Omental fat pad (tissue), 4 donors: Measurements from ENCODE around the gene LGALS4. TPM values are rescaled to one million over a fixed set of nuclear protein-coding genes. Genes with fewer than 3 reads are reported as not detected.
A peak's percentile ranks its signal among the peaks of the same experiment; 100 is the strongest.
"Not testable (repeated sequence)": the region's sequence is repeated elsewhere in the genome, so short reads cannot be mapped to it uniquely, and the experiment has no call there.

Experiments
- ATAC-seq: fragments of 150-250 bp; one replicate; pipeline ENCODE4 v1.9.1; 2016; ENCODE audit warnings: mild to moderate bottlenecking, moderate library complexity; ENCODE audit not compliant: low FRiP score
- DNase-seq: peaks from one replicate; pipeline ENCODE4 v3.0.0-alpha.2; 2019; ENCODE audit warnings: low spot score
- total RNA-seq, 4 donors: library from RNA; depleted of rRNA; stranded (reverse); fragments of >200 nt; gene quantifications; one replicate each; pipeline ENCODE4 v1.1.0, GENCODE V29; 2016
- TF ChIP-seq, protein P1 (sequence below), 3 donors: fragments of 450-650 bp; IDR thresholded peaks; one replicate each; pipeline ENCODE4 v1.5.1; 2016 to 2017; ENCODE audit warnings: antibody characterized with exemption in 3 of 3, mild to moderate bottlenecking in 3 of 3, moderate library complexity in 2 of 3

Gene LGALS4
- total RNA-seq, 4 donors from 2014 or later = 0.46 to 1.6 TPM; not detected in 2

DNA sequence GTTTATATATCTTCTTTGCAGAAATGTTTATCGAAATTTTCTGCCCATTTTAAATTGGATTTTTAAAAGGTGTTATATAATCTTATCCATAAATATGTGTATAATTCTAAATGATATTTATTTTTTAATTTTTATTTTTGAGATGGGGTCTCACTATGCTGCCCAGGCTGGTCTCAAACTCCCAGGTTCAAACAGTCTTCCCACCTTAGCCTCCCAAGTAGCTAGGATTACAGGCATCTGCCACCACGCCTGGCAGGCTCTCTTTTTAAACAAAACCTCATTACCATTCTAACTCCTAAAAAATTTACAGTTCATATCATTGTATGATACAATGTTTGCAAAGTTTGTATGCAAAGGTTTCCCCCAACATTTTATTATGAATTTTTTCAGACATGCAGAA is 16.6 kb downstream of the LGALS4 start:
- ATAC-seq (no peak), DNase-seq (no peak)
- TF ChIP-seq, protein P1, sequence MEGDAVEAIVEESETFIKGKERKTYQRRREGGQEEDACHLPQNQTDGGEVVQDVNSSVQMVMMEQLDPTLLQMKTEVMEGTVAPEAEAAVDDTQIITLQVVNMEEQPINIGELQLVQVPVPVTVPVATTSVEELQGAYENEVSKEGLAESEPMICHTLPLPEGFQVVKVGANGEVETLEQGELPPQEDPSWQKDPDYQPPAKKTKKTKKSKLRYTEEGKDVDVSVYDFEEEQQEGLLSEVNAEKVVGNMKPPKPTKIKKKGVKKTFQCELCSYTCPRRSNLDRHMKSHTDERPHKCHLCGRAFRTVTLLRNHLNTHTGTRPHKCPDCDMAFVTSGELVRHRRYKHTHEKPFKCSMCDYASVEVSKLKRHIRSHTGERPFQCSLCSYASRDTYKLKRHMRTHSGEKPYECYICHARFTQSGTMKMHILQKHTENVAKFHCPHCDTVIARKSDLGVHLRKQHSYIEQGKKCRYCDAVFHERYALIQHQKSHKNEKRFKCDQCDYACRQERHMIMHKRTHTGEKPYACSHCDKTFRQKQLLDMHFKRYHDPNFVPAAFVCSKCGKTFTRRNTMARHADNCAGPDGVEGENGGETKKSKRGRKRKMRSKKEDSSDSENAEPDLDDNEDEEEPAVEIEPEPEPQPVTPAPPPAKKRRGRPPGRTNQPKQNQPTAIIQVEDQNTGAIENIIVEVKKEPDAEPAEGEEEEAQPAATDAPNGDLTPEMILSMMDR (IDR thresholded peaks at IDR 0.05) = no peak

DNA sequence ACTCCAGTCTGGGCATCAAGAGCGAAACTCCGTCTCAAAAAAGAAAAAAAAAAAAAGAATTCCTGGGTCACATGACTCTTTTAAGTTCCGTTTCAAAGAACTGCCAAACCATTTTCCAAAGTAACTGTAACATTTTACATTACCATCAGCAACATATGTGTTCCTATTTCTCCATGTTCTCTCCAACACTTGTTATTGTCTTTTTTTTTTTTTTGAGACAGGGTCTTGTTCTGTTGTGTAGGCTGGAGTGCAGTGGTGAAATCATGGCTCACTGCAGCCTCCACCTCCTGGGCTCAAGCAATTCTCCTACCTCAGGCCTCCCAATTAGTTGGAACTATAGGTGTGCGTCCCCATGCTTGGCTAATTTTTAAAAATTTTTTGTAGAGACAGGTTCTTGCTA is 17.2 kb downstream of the LGALS4 start:
- ATAC-seq = no peak
- DNase-seq = no peak
- TF ChIP-seq, protein P1 (IDR thresholded peaks at IDR 0.05) = no peak

DNA sequence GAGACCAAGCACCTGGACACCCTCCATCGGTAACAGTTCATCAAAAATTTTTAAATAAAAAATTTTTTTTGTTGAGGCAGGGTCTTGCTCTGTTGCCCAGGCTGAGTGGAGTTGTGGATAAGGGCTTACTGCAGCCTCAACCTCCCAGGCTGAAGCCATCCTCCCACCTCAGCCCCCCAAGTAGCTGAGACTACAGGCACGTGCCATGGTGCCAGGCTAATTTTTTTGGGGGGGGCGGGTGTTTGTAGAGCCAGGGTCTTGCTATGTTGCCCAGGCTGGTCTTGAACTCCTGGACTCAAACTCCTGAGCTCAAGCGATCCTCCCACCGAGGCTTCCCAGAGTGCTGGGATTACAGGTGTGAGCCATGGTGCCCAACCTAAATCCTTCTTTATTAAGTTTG is 19.1 kb downstream of the LGALS4 start:
- no peak for DNase-seq
- no peak for ATAC-seq
- TF ChIP-seq, protein P1 (IDR thresholded peaks at IDR 0.05) = no peak

DNA sequence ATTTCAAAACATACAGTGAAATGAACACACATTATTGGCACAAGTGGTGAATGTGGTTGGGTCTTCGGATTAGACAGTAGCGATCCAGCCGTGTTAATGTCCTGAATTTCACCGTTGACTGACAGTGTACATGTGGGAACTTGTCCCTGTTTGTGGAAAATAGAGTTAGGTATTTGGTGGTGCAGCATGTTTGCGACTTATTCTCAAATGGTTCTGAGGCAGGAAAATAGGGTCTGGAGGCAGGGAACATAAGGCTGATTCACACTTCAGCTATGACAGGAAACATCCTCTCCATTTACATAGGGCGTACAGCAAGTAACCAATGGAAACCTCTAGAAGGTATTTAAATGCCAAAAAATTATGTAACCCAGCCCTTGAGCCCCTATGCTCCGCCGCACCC is 19.6 kb downstream of the LGALS4 start:
- TF ChIP-seq, protein P1 (IDR thresholded peaks at IDR 0.05) = no peak
- ATAC-seq (peak; percentile 14), DNase-seq (no peak)

DNA sequence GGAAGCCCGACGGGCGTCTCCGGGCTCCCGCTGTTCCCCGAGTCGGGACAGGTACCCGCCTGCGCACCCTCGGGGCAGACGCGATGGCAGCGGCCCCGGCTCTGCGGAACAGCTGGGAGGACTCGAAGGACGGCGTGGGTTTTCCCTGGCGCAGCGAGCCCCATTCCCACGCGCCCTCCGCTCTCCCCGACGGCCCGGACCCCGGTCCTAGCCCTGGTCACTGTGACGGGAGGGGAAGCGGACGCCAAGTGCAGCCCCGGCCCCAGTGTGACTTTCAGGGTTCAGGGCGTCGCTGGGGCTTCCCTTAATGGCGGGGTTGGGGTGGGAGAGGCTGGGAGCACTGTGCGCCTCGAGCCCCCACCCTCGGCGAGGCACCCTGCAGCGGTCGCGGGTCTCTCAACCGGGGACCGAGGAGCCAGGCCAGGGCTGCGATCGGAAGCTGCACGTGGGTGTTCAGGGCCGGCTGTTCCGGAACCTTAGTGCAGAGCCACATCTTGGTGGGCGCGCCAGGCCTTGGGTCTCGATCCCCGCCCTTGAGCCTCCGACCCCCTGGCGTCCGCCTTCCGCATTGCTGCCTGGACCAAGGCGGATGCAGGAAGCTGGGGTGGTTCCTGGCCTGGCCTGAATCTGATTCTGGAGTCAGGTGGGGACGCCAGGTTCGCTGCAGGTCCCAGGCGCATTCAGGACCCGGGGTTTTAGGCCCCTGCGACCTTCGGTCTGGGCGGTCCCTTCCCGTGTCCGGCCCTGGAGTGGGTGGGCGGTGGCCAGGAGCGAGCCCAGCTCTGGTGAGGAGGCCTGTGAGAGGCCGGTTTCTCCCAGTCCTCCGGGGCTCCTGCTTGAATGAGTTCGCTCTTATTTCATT is 20.3 kb downstream of the LGALS4 start:
- TF ChIP-seq, protein P1 (IDR thresholded peaks at IDR 0.05) = no peak
- ATAC-seq (no peak), DNase-seq (no peak)

DNA sequence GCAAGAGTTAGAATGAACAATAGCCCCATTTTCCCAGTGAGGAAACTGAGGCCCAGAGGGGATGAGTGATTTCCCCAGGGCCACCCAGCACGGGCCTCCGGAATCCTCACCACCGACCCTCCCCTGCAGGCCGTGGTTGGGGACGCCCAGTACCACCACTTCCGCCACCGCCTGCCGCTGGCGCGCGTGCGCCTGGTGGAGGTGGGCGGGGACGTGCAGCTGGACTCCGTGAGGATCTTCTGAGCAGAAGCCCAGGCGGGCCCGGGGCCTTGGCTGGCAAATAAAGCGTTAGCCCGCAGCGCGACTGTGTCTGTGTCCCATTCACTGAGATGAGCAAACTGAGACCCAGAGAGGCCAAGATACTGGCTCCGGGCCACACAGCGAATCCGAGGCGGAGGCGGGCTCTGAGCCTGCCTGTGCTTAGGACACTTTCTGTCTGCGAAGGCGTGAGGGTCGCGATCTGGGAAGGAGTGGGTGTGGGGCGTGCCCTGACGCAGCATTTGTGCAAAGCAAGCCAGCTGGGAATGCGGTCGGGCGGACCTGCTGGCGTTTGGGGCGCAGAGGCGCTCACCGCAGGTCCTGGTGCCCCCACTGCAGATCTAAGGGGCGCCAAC is 21.2 kb downstream of the LGALS4 start:
- peak; percentile 76 for ATAC-seq
- not testable (repeated sequence) for DNase-seq

DNA sequence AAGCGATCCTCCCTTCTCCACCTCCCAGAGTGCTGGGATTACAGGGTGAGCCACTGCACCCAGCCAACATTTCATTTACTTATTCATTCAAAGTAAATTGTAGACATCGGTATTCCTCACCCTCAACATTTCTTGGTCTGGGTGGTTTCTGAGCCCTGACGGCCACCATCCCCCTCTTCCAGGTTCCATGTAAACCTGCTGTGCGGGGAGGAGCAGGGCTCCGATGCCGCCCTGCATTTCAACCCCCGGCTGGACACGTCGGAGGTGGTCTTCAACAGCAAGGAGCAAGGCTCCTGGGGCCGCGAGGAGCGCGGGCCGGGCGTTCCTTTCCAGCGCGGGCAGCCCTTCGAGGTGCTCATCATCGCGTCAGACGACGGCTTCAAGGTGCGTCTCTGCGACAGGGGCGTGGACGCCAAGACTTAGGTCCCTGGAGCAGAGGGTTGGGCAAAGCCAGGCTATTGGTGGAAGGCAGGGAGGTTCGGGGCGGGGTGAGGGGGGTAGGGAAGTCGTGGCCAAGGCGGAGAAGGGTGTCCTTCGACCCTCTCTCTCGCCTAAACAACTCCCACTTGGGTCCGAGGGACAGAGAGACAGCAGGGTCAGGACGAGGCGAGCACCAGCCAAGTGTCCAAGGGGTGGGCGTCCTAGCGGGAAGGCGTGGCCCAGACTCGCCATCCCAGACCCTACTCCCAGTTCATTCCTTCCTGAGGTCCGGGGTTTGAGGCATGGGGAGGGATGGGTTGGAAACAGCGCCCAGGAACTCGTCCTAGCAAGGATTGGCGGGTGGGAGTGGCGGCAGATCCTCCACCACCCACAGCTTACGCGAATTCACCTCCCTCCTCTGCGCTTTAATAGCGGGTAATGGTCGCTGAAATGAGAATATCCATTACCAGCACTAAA is 22.0 kb downstream of the LGALS4 start:
- not testable (repeated sequence) for DNase-seq, ATAC-seq
